Subcutaneous abdominal adipose tissue (tissue), 5 donors: ENCODE data around the gene GALNS.
A peak's percentile ranks its signal among the peaks of the same experiment; 100 is the strongest.
"Not testable (repeated sequence)": the region's sequence is repeated elsewhere in the genome, so short reads cannot be mapped to it uniquely, and the experiment has no call there.

Source experiments
- H3K27ac ChIP-seq: one replicate; pipeline ENCODE4 v1.7.0; 2013; ENCODE audit warnings: low read depth, mild to moderate bottlenecking, inconsistent platforms, low read length, moderate library complexity
- H3K27me3 ChIP-seq, 5 donors: one replicate each; pipeline ENCODE4 v1.7.0; 2013; ENCODE audit warnings: low read length in 5 of 5, inconsistent platforms in 1 of 5; ENCODE audit not compliant: control insufficient read depth in 5 of 5, insufficient read depth in 4 of 5
- H3K36me3 ChIP-seq, 5 donors: one replicate each; pipeline ENCODE4 v1.7.0; 2013; ENCODE audit warnings: low read length in 5 of 5; ENCODE audit not compliant: control insufficient read depth in 5 of 5, insufficient read depth in 5 of 5
- H3K4me1 ChIP-seq, 5 donors: one replicate each; pipeline ENCODE4 v1.7.0; 2013; ENCODE audit warnings: low read length in 5 of 5, mild to moderate bottlenecking in 3 of 5, moderate library complexity in 1 of 5; ENCODE audit not compliant: control insufficient read depth in 5 of 5, insufficient read depth in 5 of 5
- H3K4me3 ChIP-seq, 5 donors: one replicate each; pipeline ENCODE4 v1.7.0; 2013; ENCODE audit warnings: low read length in 5 of 5, low read depth in 1 of 5
- H3K9ac ChIP-seq, 5 donors: one replicate each; pipeline ENCODE4 v1.7.0; 2013; ENCODE audit warnings: low read length in 5 of 5, mild to moderate bottlenecking in 4 of 5, moderate library complexity in 3 of 5
- H3K9me3 ChIP-seq, 5 donors: one replicate each; pipeline ENCODE4 v1.7.0; 2013; ENCODE audit warnings: low read length in 5 of 5; ENCODE audit not compliant: control insufficient read depth in 5 of 5
- donor health status: healthy.
- donor health status: healthy.
- donor health status: healthy.
- donor health status: healthy.
- donor health status: healthy.

GALNS gene

GRCh38 chr16:88889702-88890352 lies 33.1 kb upstream of the GALNS start:
- not testable (repeated sequence) for H3K27ac ChIP-seq, H3K9me3 ChIP-seq, H3K27me3 ChIP-seq, H3K9ac ChIP-seq, H3K4me3 ChIP-seq
- peaks cover 0 to 41% (median 11%) of the 10 kb centered on the region in 5 donors for H3K36me3 ChIP-seq
- peaks cover 10 to 34% (median 26%) of the 10 kb centered on the region in 5 donors for H3K4me1 ChIP-seq

GRCh38 chr16:88888461-88889387 lies 32.0 kb upstream of the GALNS start:
- H3K36me3 ChIP-seq: peaks cover 0 to 52% (median 18%) of the 10 kb centered on the region in 5 donors
- H3K9ac ChIP-seq: no peak overlapping the region
- no peaks in the 10 kb centered on the region for H3K9me3 ChIP-seq
- no peaks in the 10 kb centered on the region for H3K27me3 ChIP-seq
- no peak overlapping the region for H3K27ac ChIP-seq
- H3K4me1 ChIP-seq: peaks cover 10 to 34% (median 26%) of the 10 kb centered on the region in 5 donors
- no peak overlapping the region for H3K4me3 ChIP-seq

GRCh38 chr16:88888057-88888456 lies 31.3 kb upstream of the GALNS start:
- Histone ChIP-seq H3K9me3 (no peaks in the 10 kb centered on the region), H3K36me3 (peaks cover 0 to 59% (median 20%) of the 10 kb centered on the region in 5 donors), H3K27me3 (no peaks in the 10 kb centered on the region), H3K9ac (no peak overlapping the region), H3K27ac (no peak overlapping the region), H3K4me3 (peak overlapping the region in 1 of 5 donors; percentile 4), H3K4me1 (peaks cover 10 to 34% (median 26%) of the 10 kb centered on the region in 5 donors)

DNA sequence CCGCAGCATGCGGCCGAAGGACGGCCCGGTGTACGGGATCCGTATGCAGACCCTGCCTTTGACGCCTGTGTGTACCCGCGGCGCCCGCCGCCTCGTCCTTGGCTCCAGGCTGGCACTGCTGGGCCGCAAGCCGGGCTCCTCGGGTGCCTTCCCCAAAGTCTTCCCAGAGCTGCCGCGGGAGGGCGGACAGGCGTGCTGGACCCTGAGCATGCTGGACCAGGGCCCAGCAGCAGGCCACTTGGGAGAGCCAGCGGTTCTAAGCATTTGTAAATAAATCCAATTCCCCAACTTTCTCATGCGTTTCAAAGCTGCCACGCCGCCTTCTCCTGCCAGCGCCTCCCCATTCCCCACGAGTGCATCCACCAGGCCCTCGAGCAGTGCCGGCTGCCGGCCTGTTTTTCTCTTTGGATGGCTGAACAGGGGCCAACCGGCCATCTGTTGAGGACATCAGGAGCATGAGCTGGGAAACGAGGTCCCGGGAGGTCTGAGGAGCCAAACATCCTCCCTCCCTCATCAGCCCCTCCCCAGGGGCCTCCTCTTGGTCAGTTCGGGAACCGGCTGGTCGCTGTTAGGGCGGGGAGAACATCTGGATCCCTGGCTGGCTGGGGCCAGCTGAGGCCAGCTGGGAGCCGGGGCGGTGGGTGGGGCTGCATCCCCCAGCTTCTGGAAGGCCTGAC lies 30.2 kb upstream of the GALNS start:
- Histone ChIP-seq H3K9me3 (no peaks in the 10 kb centered on the region), H3K27me3 (peaks cover 0 to 3% (median 0%) of the 10 kb centered on the region in 5 donors), H3K4me1 (peaks cover 10 to 34% (median 26%) of the 10 kb centered on the region in 5 donors), H3K36me3 (peaks cover 0 to 61% (median 27%) of the 10 kb centered on the region in 5 donors), H3K9ac (no peak overlapping the region), H3K4me3 (no peak overlapping the region), H3K27ac (peak overlapping the region; percentile 57)

DNA sequence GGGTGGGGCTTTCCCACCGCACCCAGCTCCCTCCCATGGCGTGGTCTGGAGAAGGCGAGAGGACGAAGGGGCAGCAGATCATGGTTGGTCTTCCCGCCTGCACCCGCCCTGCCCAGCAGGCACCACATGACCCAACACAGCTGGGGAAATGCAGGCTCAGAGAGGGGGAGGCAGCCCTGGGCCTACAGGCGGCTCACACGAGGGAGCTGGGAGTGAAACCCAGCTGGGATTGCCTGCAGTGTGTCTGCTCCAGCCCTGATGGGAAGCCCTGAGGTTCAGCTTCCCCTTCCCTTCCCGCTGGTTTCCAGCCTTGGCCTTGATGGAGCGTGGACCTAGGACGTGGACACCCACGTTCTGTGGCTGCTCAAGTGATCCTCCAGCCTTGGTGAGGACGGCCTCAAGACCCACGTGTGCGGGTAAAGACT lies 29.7 kb upstream of the GALNS start:
- Histone ChIP-seq H3K4me1 (peaks cover 10 to 34% (median 26%) of the 10 kb centered on the region in 5 donors), H3K27me3 (peaks cover 0 to 3% (median 0%) of the 10 kb centered on the region in 5 donors), H3K9me3 (no peaks in the 10 kb centered on the region), H3K27ac (no peak overlapping the region), H3K9ac (no peak overlapping the region), H3K4me3 (no peak overlapping the region), H3K36me3 (peaks cover 0 to 58% (median 23%) of the 10 kb centered on the region in 5 donors)

DNA sequence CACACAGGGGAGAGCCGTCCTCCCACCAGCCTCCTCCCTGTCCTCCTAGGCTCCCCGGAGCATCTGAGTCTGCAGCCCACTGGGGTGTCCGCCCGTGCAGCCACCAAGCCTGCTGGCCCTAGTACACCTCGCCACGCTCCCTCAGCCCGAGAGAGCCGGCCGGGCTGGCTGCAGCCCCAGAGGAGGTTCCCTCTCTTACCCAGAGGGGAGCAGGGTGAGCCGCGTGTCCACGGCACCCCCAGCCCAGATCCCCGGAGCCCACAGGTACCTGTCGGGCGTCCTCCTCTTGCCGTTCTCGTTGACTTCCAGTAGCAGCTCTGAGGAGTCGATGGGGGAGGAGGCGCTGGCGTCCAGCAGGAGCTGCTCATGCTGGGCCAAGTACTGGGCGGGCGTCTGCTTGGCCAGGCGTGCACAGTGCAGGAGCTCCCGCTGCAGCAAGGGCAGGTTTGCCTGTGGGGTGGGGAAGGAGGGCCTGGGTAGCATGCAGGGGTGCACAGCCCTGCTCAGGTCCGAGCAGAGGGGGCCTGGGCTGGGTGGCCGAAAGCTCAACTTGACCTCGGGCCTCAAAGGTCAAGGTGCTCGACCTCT lies 29.0 kb upstream of the GALNS start:
- H3K36me3 ChIP-seq: peaks cover 0 to 53% (median 23%) of the 10 kb centered on the region in 5 donors
- H3K4me1 ChIP-seq: peaks cover 10 to 34% (median 26%) of the 10 kb centered on the region in 5 donors
- H3K4me3 ChIP-seq: no peak overlapping the region
- peaks cover 0 to 3% (median 0%) of the 10 kb centered on the region in 5 donors for H3K27me3 ChIP-seq
- H3K9me3 ChIP-seq: no peaks in the 10 kb centered on the region
- H3K9ac ChIP-seq: no peak overlapping the region
- no peak overlapping the region for H3K27ac ChIP-seq

- Histone ChIP-seq H3K27me3 (peaks cover 0 to 3% (median 0%) of the 10 kb centered on the region in 5 donors), H3K36me3 (peaks cover 0 to 54% (median 23%) of the 10 kb centered on the region in 5 donors), H3K9me3 (no peaks in the 10 kb centered on the region), H3K4me1 (peaks cover 10 to 34% (median 26%) of the 10 kb centered on the region in 5 donors), H3K4me3 (no peak overlapping the region), H3K9ac (no peak overlapping the region), H3K27ac (no peak overlapping the region)
Observed at GRCh38 chr16:88884569-88885271, 28.0 kb upstream of the GALNS start.

DNA sequence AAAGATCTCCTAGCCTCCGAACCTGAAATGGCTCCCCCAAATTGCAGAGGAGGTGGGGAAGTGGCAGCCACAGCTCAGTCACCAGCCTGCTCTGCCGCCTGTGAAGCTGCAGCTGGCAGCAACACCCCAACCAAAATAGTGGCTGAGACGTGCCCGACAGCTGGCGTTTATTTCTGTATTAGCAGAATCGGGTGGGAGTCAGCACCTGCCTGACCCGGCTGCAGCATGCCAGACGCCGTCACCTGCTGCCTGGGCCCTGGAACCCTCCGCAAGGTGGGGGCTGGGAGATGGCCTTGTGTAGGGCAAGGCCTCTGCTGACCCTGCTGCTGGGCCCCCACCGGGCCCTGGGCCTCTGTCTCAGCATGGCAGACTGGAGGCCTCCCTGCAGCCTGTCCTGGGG lies 27.2 kb upstream of the GALNS start:
- no peaks in the 10 kb centered on the region for H3K9me3 ChIP-seq
- H3K4me1 ChIP-seq: peaks cover 10 to 32% (median 26%) of the 10 kb centered on the region in 5 donors
- no peak overlapping the region for H3K27ac ChIP-seq
- H3K27me3 ChIP-seq: peaks cover 0 to 3% (median 0%) of the 10 kb centered on the region in 5 donors
- H3K36me3 ChIP-seq: peaks cover 0 to 58% (median 26%) of the 10 kb centered on the region in 5 donors
- no peak overlapping the region for H3K4me3 ChIP-seq
- no peak overlapping the region for H3K9ac ChIP-seq
